HG03565 (cell line): ENCODE measurements around the gene IDH3G.

Experiments used
- ATAC-seq: cut with Tn5 transposase; IDR thresholded peaks from one replicate; pipeline ENCODE4 v1.9.1; 2021; ENCODE audit warnings: mild to moderate bottlenecking, moderate library complexity; ENCODE audit not compliant: unreplicated experiment

Gene IDH3G

DNA sequence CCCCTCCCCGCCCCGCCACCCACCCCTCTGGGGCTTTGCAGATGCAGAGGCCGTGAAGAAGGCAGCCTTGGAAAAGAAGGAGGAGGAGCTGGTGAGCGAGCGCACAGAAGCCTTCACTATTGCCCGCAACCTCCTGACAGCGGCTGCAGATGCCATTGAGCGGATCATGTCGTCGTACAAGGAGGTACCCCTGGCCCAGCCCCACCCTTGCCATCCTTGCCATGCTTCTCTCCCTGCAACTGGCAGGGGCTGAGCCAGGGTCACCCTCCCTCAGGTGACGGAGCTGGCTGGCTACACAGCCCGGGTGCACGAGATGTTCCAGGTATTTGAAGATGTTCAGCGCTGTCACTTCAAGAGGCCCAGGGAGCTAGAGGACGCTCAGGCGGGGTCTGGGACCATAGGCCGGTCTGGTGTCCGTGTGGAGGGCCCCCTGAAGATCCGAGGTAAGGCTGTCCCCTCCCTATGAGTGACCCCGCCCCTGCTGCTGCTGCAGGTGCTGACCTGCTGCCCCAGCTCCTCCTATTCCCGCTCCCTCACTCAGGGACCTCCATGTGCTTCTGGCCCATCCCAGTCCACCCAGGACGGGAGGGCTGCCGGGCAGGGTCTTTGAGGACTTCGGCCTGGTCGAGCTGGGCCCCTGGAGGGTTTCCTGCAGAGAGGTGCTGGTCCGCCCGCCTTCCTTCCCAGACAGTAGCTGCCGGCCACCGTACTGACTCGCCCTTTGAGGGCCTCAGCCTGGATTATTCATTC is 57.9 kb downstream of the IDH3G start:
- ATAC-seq: no peak
